ENCODE data around the gene DPM1. TPM values are rescaled to one million over a fixed set of nuclear protein-coding genes. Genes with fewer than 3 reads are reported as not detected.
A peak's percentile ranks its signal among the peaks of the same experiment; 100 is the strongest.

The DPM1 gene
- total and polyA plus RNA-seq, 7 experiments from 2014 or later: 19.4 to 80.9 (median 43.2) TPM

DNA sequence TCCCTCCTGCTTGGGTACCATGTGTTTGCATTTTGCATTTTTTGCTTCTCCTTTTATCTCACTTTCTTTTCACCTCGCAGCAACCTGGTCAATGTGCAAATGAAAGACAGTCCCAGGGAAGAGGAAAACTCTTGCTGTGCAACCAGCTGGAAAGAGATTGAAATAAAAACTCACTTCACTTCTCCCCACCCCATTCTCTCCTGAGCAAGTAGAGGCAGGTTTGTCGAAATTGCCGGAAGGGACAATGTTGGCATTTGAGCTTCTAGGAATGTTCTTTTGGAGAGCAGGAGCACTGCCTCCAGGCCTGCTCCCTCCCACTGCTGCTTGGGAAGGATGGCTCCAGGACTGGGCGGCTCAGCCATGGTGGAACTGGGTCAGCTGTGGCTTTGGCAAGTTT, 34.0 kb upstream of the DPM1 start:
- no peak overlapping the region for H3K4me3 ChIP-seq (ENCODE audit: low read length)
- Mint-ChIP-seq H3K36me3 (no peaks in the 10 kb centered on the region), H3K27ac (no peak overlapping the region), H3K4me3 (peak overlapping the region in 1 of 10 donors; percentile 51), H3K4me1 (peaks cover 0 to 11% (median 0%) of the 10 kb centered on the region in 7 donors), H3K9me3 (peaks cover 0 to 3% (median 0%) of the 10 kb centered on the region in 11 donors), H3K27me3 (peaks cover 0 to 8% (median 0%) of the 10 kb centered on the region in 5 donors)
- H3K36me3 ChIP-seq (ENCODE audit: control insufficient read depth in 2 of 3, insufficient read depth in 3 of 3, low read length in 3 of 3): no peaks in the 10 kb centered on the region
- ChIA-PET CTCF (interaction anchor here (0.8 to 1.4 kb wide), 2 partner anchors 11 to 314 kb away, joined by 3 to 5 read pairs; no protein-coding TSS in a partner anchor), POLR2A (no interaction called here)
- no peak overlapping the region for H3K27ac ChIP-seq (ENCODE audit: low read depth, low read length)
- no peaks in the 10 kb centered on the region for H3K27me3 ChIP-seq (ENCODE audit: control insufficient read depth in 2 of 2, insufficient read depth in 2 of 2, low read length in 2 of 2)
- no peak for DNase-seq
- intact Hi-C loops (cut with micrococcal nuclease): no loop called here
- no peaks in the 10 kb centered on the region for H3K4me1 ChIP-seq (ENCODE audit: control insufficient read depth in 2 of 2, insufficient read depth in 2 of 2, low read length in 2 of 2)
- no peaks in the 10 kb centered on the region for H3K9me3 ChIP-seq (ENCODE audit: control insufficient read depth in 2 of 3, low read length in 3 of 3)
- no peak for ATAC-seq

- DNase-seq (no peak), ATAC-seq (no peak)
- Mint-ChIP-seq H3K9me3 (peaks cover 0 to 3% (median 0%) of the 10 kb centered on the region in 11 donors), H3K36me3 (no peaks in the 10 kb centered on the region), H3K27ac (no peak overlapping the region), H3K27me3 (peaks cover 5 to 16% (median 10%) of the 10 kb centered on the region in 5 donors), H3K4me1 (peaks cover 0 to 11% (median 0%) of the 10 kb centered on the region in 7 donors), H3K4me3 (no peak overlapping the region)
- Histone ChIP-seq H3K4me3 (ENCODE audit: low read length) (no peak overlapping the region), H3K27me3 (ENCODE audit: control insufficient read depth in 2 of 2, insufficient read depth in 2 of 2, low read length in 2 of 2) (no peaks in the 10 kb centered on the region), H3K9me3 (ENCODE audit: control insufficient read depth in 2 of 3, low read length in 3 of 3) (no peaks in the 10 kb centered on the region), H3K4me1 (ENCODE audit: control insufficient read depth in 2 of 2, insufficient read depth in 2 of 2, low read length in 2 of 2) (no peaks in the 10 kb centered on the region), H3K36me3 (ENCODE audit: control insufficient read depth in 2 of 3, insufficient read depth in 3 of 3, low read length in 3 of 3) (no peaks in the 10 kb centered on the region), H3K27ac (ENCODE audit: low read depth, low read length) (no peak overlapping the region)
- ChIA-PET CTCF (interaction anchor here (1.4 kb wide), 1 partner anchor 9 kb away, joined by 6 read pairs; no protein-coding TSS in a partner anchor), POLR2A (no interaction called here)
- intact Hi-C loops (cut with micrococcal nuclease): no loop called here
These were observed 32.7 kb upstream of the DPM1 start for GRCh38 chr20:50991076-50991475.

- no peaks in the 10 kb centered on the region for H3K9me3 Mint-ChIP-seq
- POLR2A ChIA-PET: interaction anchor here (0.9 to 1.3 kb wide), 2 partner anchors 64 to 197 kb away, joined by 3 read pairs; no protein-coding TSS in a partner anchor
- no peak overlapping the region for H3K27ac ChIP-seq (ENCODE audit: low read depth, low read length)
- H3K4me3 ChIP-seq (ENCODE audit: low read length): no peak overlapping the region
- peaks cover 0 to 3% of the 10 kb centered on the region in 2 donors for H3K27me3 ChIP-seq (ENCODE audit: control insufficient read depth in 2 of 2, insufficient read depth in 2 of 2, low read length in 2 of 2)
- intact Hi-C loops (cut with micrococcal nuclease): loop anchor here (1.0 to 2.0 kb wide), 5 partner anchors 193 to 608 kb away; partner anchors contain the start of gene BCAS4 (in 1 of the 2)
- H3K27me3 Mint-ChIP-seq: peaks cover 19 to 32% (median 26%) of the 10 kb centered on the region in 5 donors
- H3K4me1 Mint-ChIP-seq: peaks cover 0 to 6% (median 0%) of the 10 kb centered on the region in 7 donors
- peak; percentile 92 for ATAC-seq
- no peak overlapping the region for H3K4me3 Mint-ChIP-seq
- no peaks in the 10 kb centered on the region for H3K4me1 ChIP-seq (ENCODE audit: control insufficient read depth in 2 of 2, insufficient read depth in 2 of 2, low read length in 2 of 2)
- peak; percentile 23 to 77 (median 66) for DNase-seq
- H3K9me3 ChIP-seq (ENCODE audit: control insufficient read depth in 2 of 3, low read length in 3 of 3): no peaks in the 10 kb centered on the region
- H3K36me3 Mint-ChIP-seq: no peaks in the 10 kb centered on the region
- CTCF ChIA-PET: interaction anchor here (0.5 to 1.7 kb wide), 19 partner anchors 11 to 1388 kb away, joined by 3 to 13 read pairs (median 4); partner anchors contain the start of gene BCAS4
- H3K27ac Mint-ChIP-seq: peak overlapping the region in 1 of 9 donors; percentile 43
- H3K36me3 ChIP-seq (ENCODE audit: control insufficient read depth in 2 of 3, insufficient read depth in 3 of 3, low read length in 3 of 3): no peaks in the 10 kb centered on the region
These were observed 29.3 kb upstream of the DPM1 start for GRCh38 chr20:50987493-50988210.

DNA sequence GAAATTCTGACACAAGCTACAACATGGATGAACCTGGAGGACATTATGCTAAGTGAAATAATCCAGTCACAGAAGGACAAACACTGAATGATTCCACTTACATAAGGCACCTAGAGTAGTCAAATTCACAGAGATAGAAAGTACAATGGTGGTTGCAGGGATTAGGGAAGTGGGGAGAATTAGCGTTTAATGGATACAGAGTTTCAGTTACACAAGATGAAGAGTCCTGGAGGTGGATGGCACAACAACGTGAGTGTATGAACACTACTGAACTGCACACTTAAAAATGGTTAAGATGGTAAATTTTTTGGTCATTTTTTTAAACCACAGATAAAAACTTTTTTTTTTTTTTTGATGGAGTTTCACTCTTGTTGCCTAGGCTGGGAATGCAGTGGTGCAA, 25.0 kb upstream of the DPM1 start:
- H3K4me1 ChIP-seq (ENCODE audit: control insufficient read depth in 2 of 2, insufficient read depth in 2 of 2, low read length in 2 of 2): peaks cover 0 to 5% of the 10 kb centered on the region in 2 donors
- ChIA-PET POLR2A (no interaction called here), CTCF (interaction anchor here (0.6 to 0.7 kb wide), 2 partner anchors 17 to 192 kb away, joined by 3 read pairs; no protein-coding TSS in a partner anchor)
- no peak overlapping the region for H3K4me3 ChIP-seq (ENCODE audit: low read length)
- H3K9me3 Mint-ChIP-seq: no peaks in the 10 kb centered on the region
- H3K36me3 Mint-ChIP-seq: no peaks in the 10 kb centered on the region
- H3K4me3 Mint-ChIP-seq: no peak overlapping the region
- H3K36me3 ChIP-seq (ENCODE audit: control insufficient read depth in 2 of 3, insufficient read depth in 3 of 3, low read length in 3 of 3): no peaks in the 10 kb centered on the region
- H3K9me3 ChIP-seq (ENCODE audit: control insufficient read depth in 2 of 3, low read length in 3 of 3): no peaks in the 10 kb centered on the region
- H3K27me3 Mint-ChIP-seq: peaks cover 34 to 52% (median 40%) of the 10 kb centered on the region in 5 donors
- peaks cover 0 to 3% of the 10 kb centered on the region in 2 donors for H3K27me3 ChIP-seq (ENCODE audit: control insufficient read depth in 2 of 2, insufficient read depth in 2 of 2, low read length in 2 of 2)
- DNase-seq (no peak), ATAC-seq (no peak)
- no peak overlapping the region for H3K27ac Mint-ChIP-seq
- intact Hi-C loops (cut with micrococcal nuclease): loop anchor here in 1 of 2 donors (5.0 kb wide), 1 partner anchor 639 kb away; no protein-coding TSS in a partner anchor
- H3K27ac ChIP-seq (ENCODE audit: low read depth, low read length): no peak overlapping the region
- H3K4me1 Mint-ChIP-seq: peaks cover 0 to 15% (median 4%) of the 10 kb centered on the region in 7 donors

DNA sequence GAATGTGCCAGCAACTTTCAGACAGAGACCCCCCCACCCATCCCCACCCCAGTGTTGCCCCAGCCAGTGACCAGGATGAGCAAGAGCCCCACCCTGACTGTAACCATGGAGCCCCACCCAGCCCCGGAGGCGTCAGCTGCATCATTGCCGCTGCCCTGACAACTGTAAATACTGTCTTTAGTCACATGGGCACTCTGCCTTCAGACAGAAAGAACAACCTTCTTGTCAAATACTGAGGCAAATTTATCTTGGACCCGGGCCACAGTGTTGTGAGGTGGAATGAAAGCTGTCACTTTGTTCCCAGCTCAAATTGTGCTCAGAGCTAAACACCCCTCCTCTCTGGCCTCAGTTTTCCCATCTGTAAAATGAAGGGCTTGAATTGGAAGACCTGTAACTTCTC, 24.0 kb upstream of the DPM1 start:
- no peaks in the 10 kb centered on the region for H3K9me3 ChIP-seq (ENCODE audit: control insufficient read depth in 2 of 3, low read length in 3 of 3)
- intact Hi-C loops (cut with micrococcal nuclease): loop anchor here in 1 of 2 donors (5.0 kb wide), 1 partner anchor 640 kb away; no protein-coding TSS in a partner anchor
- CTCF ChIA-PET: interaction anchor here (0.8 to 1.5 kb wide), 3 partner anchors 8 to 324 kb away, joined by 3 to 6 read pairs (median 3); no protein-coding TSS in a partner anchor
- H3K4me1 ChIP-seq (ENCODE audit: control insufficient read depth in 2 of 2, insufficient read depth in 2 of 2, low read length in 2 of 2): peaks cover 0 to 5% of the 10 kb centered on the region in 2 donors
- H3K4me3 ChIP-seq (ENCODE audit: low read length): no peak overlapping the region
- Mint-ChIP-seq H3K4me1 (peaks cover 0 to 9% (median 4%) of the 10 kb centered on the region in 7 donors), H3K27me3 (peaks cover 29 to 53% (median 40%) of the 10 kb centered on the region in 5 donors), H3K36me3 (no peaks in the 10 kb centered on the region), H3K27ac (no peak overlapping the region), H3K4me3 (no peak overlapping the region), H3K9me3 (no peaks in the 10 kb centered on the region)
- POLR2A ChIA-PET: no interaction called here
- ATAC-seq: peak; percentile 51
- no peak overlapping the region for H3K27ac ChIP-seq (ENCODE audit: low read depth, low read length)
- no peak for DNase-seq
- H3K36me3 ChIP-seq (ENCODE audit: control insufficient read depth in 2 of 3, insufficient read depth in 3 of 3, low read length in 3 of 3): no peaks in the 10 kb centered on the region
- peaks cover 0 to 3% of the 10 kb centered on the region in 2 donors for H3K27me3 ChIP-seq (ENCODE audit: control insufficient read depth in 2 of 2, insufficient read depth in 2 of 2, low read length in 2 of 2)

- POLR2A ChIA-PET: no interaction called here
- peaks cover 0 to 3% of the 10 kb centered on the region in 2 donors for H3K27me3 ChIP-seq (ENCODE audit: control insufficient read depth in 2 of 2, insufficient read depth in 2 of 2, low read length in 2 of 2)
- no peaks in the 10 kb centered on the region for H3K9me3 Mint-ChIP-seq
- H3K4me1 ChIP-seq (ENCODE audit: control insufficient read depth in 2 of 2, insufficient read depth in 2 of 2, low read length in 2 of 2): peaks cover 0 to 5% of the 10 kb centered on the region in 2 donors
- H3K4me1 Mint-ChIP-seq: peaks cover 0 to 9% (median 4%) of the 10 kb centered on the region in 7 donors
- no peak for ATAC-seq
- DNase-seq: no peak
- no peaks in the 10 kb centered on the region for H3K36me3 Mint-ChIP-seq
- H3K9me3 ChIP-seq (ENCODE audit: control insufficient read depth in 2 of 3, low read length in 3 of 3): no peaks in the 10 kb centered on the region
- H3K4me3 ChIP-seq (ENCODE audit: low read length): no peak overlapping the region
- H3K27ac Mint-ChIP-seq: no peak overlapping the region
- H3K36me3 ChIP-seq (ENCODE audit: control insufficient read depth in 2 of 3, insufficient read depth in 3 of 3, low read length in 3 of 3): no peaks in the 10 kb centered on the region
- intact Hi-C loops (cut with micrococcal nuclease): loop anchor here (1.0 to 5.0 kb wide), 2 partner anchors 187 to 641 kb away; no protein-coding TSS in a partner anchor
- peaks cover 25 to 53% (median 36%) of the 10 kb centered on the region in 5 donors for H3K27me3 Mint-ChIP-seq
- peak overlapping the region in 1 of 10 donors; percentile 34 for H3K4me3 Mint-ChIP-seq
- CTCF ChIA-PET: interaction anchor here (0.6 to 1.5 kb wide), 6 partner anchors 8 to 324 kb away, joined by 3 to 11 read pairs (median 4); no protein-coding TSS in a partner anchor
- H3K27ac ChIP-seq (ENCODE audit: low read depth, low read length): no peak overlapping the region
These were observed 23.3 kb upstream of the DPM1 start for GRCh38 chr20:50981714-50982048.
